ENCODE data around the gene CBFB. TPM values are rescaled to one million over a fixed set of nuclear protein-coding genes. Genes with fewer than 3 reads are reported as not detected.

CBFB gene
- polyA plus RNA-seq, 1 donor (not counting 4 experiments of a cell fraction or from before 2014, with no cell fraction given) = 39.7 TPM

GRCh38 chr16:67077871-67078270 is 48.9 kb downstream of the CBFB start:
- Histone ChIP-seq H3K36me3 (ENCODE audit: control insufficient read depth in 2 of 2, extremely low read depth in 1 of 2, insufficient read depth in 2 of 2, low read length in 2 of 2) (peaks cover 4 to 6% of the 10 kb centered on the region in 2 experiments), H3K4me3 (ENCODE audit: control insufficient read depth in 2 of 3, extremely low read depth in 1 of 3, insufficient read depth in 2 of 3, low read depth in 1 of 3, low read length in 3 of 3) (no peak overlapping the region), H3K9me1 (ENCODE audit: control insufficient read depth, extremely low read depth, insufficient read depth, low read length) (no peaks in the 10 kb centered on the region), H3K9me3 (ENCODE audit: control insufficient read depth, low read depth, low read length) (no peaks in the 10 kb centered on the region), H3K79me2 (ENCODE audit: control insufficient read depth, insufficient read depth, low read length) (no peaks in the 10 kb centered on the region), H3K4me2 (ENCODE audit: control insufficient read depth, extremely low read depth, insufficient read depth, low read depth, low read length) (no peak overlapping the region), H3K4me1 (ENCODE audit: control insufficient read depth, extremely low read depth, insufficient read depth, low read length) (no peaks in the 10 kb centered on the region), H2AFZ (ENCODE audit: control insufficient read depth, low read length) (no peak overlapping the region), H3K9ac (ENCODE audit: control insufficient read depth, extremely low read depth, insufficient read depth, low read length) (no peak overlapping the region), H3K27me3 (ENCODE audit: control insufficient read depth, extremely low read depth, insufficient read depth, low read length) (no peaks in the 10 kb centered on the region), H3K27ac (ENCODE audit: control insufficient read depth, insufficient read depth, low read length) (no peak overlapping the region), H4K20me1 (ENCODE audit: control insufficient read depth, extremely low read depth, insufficient read depth, low read length) (no peaks in the 10 kb centered on the region)
- no peak for DNase-seq (ENCODE audit: low read depth, low spot score)
- FAIRE-seq = no peak
- dilution Hi-C loops (cut with MboI; ENCODE audit: extremely low pct_ligation_motif_present, low sequenced_read_pairs) = no loop called here
- TF ChIP-seq CTCF (optimal IDR thresholded peaks at IDR 0.05 in 1 of 3, IDR thresholded peaks at IDR 0.05 in 1 of 3, conservative IDR thresholded peaks at IDR 0.05 in 1 of 3; ENCODE audit: extremely low read depth in 1 of 3, insufficient read depth in 2 of 3, low read length in 3 of 3) (no peak), EZH2 (IDR thresholded peaks at IDR 0.05; ENCODE audit: low read length) (no peak)

GRCh38 chr16:67082100-67082499 is 53.2 kb downstream of the CBFB start:
- FAIRE-seq = no peak
- Histone ChIP-seq H3K4me1 (ENCODE audit: control insufficient read depth, extremely low read depth, insufficient read depth, low read length) (no peaks in the 10 kb centered on the region), H3K4me2 (ENCODE audit: control insufficient read depth, extremely low read depth, insufficient read depth, low read depth, low read length) (no peak overlapping the region), H3K27ac (ENCODE audit: control insufficient read depth, insufficient read depth, low read length) (no peak overlapping the region), H3K79me2 (ENCODE audit: control insufficient read depth, insufficient read depth, low read length) (no peaks in the 10 kb centered on the region), H3K9ac (ENCODE audit: control insufficient read depth, extremely low read depth, insufficient read depth, low read length) (no peak overlapping the region), H2AFZ (ENCODE audit: control insufficient read depth, low read length) (no peak overlapping the region), H3K9me3 (ENCODE audit: control insufficient read depth, low read depth, low read length) (no peaks in the 10 kb centered on the region), H3K27me3 (ENCODE audit: control insufficient read depth, extremely low read depth, insufficient read depth, low read length) (no peaks in the 10 kb centered on the region), H3K4me3 (ENCODE audit: control insufficient read depth in 2 of 3, extremely low read depth in 1 of 3, insufficient read depth in 2 of 3, low read depth in 1 of 3, low read length in 3 of 3) (no peak overlapping the region), H4K20me1 (ENCODE audit: control insufficient read depth, extremely low read depth, insufficient read depth, low read length) (no peaks in the 10 kb centered on the region), H3K36me3 (ENCODE audit: control insufficient read depth in 2 of 2, extremely low read depth in 1 of 2, insufficient read depth in 2 of 2, low read length in 2 of 2) (peaks cover 3% of the 10 kb centered on the region in 2 experiments), H3K9me1 (ENCODE audit: control insufficient read depth, extremely low read depth, insufficient read depth, low read length) (no peaks in the 10 kb centered on the region)
- DNase-seq (ENCODE audit: low read depth, low spot score) = no peak
- dilution Hi-C loops (cut with MboI; ENCODE audit: extremely low pct_ligation_motif_present, low sequenced_read_pairs) = no loop called here
- TF ChIP-seq CTCF (optimal IDR thresholded peaks at IDR 0.05 in 1 of 3, IDR thresholded peaks at IDR 0.05 in 1 of 3, conservative IDR thresholded peaks at IDR 0.05 in 1 of 3; ENCODE audit: extremely low read depth in 1 of 3, insufficient read depth in 2 of 3, low read length in 3 of 3) (no peak), EZH2 (IDR thresholded peaks at IDR 0.05; ENCODE audit: low read length) (no peak)
